Suppressor macrophage treated with lipopolysaccharide for 4 hours (primary cell): ENCODE results near the gene MUC12.
"Not testable (repeated sequence)": the region's sequence is repeated elsewhere in the genome, so short reads cannot be mapped to it uniquely, and the experiment has no call there.

Source experiments
- DNase-seq: peaks from one replicate; pipeline ENCODE4 v3.0.0-alpha.2; 2020

Gene MUC12

DNA sequence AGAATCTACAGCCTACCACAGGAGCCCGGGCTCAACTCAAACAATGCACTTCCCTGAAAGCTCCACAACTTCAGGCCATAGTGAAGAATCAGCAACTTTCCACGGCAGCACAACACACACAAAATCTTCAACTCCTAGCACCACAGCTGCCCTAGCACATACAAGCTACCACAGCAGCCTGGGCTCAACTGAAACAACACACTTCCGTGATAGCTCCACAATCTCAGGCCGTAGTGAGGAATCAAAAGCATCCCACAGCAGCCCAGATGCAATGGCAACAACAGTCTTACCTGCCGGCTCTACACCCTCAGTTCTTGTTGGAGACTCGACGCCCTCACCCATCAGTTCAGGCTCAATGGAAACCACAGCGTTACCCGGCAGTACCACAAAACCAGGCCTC, 22.3 kb downstream of the MUC12 start:
- no peak for DNase-seq

DNA sequence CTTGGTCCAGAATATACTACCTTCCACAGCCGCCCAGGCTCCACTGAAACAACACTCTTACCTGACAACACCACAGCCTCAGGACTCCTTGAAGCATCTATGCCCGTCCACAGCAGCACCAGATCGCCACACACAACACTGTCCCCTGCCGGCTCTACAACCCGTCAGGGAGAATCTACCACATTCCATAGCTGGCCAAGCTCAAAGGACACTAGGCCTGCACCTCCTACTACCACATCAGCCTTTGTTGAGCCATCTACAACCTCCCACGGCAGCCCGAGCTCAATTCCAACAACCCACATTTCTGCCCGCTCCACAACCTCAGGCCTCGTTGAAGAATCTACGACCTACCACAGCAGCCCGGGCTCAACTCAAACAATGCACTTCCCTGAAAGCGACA, 22.9 kb downstream of the MUC12 start:
- DNase-seq = not testable (repeated sequence)

GRCh38 chr7:100994671-100995070, 25.3 kb downstream of the MUC12 start:
- not testable (repeated sequence) for DNase-seq

DNA sequence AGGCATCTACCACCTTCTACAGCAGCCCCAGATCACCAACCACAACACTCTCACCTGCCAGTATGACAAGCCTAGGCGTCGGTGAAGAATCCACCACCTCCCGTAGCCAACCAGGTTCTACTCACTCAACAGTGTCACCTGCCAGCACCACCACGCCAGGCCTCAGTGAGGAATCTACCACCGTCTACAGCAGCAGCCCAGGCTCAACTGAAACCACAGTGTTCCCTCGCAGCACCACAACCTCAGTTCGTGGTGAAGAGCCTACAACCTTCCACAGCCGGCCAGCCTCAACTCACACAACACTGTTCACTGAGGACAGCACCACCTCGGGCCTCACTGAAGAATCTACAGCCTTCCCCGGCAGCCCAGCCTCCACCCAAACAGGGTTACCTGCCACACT, 29.2 kb downstream of the MUC12 start:
- DNase-seq = not testable (repeated sequence)

DNA sequence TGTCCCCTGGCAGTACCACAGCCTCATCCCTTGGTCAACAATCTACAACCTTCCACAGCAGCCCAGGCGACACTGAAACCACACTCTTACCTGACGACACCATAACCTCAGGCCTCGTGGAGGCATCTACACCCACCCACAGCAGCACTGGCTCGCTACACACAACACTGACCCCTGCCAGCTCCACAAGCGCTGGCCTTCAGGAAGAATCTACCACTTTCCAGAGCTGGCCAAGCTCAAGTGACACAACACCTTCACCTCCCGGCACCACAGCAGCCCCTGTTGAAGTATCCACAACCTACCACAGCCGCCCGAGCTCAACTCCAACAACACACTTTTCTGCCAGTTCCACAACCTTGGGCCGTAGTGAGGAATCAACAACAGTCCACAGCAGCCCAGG, 30.0 kb downstream of the MUC12 start:
- DNase-seq = not testable (repeated sequence)

DNA sequence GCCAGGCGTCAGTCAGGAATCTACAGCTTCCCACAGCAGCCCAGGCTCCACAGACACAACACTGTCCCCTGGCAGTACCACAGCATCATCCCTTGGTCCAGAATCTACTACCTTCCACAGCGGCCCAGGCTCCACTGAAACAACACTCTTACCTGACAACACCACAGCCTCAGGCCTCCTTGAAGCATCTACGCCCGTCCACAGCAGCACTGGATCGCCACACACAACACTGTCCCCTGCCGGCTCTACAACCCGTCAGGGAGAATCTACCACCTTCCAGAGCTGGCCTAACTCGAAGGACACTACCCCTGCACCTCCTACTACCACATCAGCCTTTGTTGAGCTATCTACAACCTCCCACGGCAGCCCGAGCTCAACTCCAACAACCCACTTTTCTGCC, 30.7 kb downstream of the MUC12 start:
- DNase-seq = not testable (repeated sequence)

- not testable (repeated sequence) for DNase-seq
Observed at GRCh38 chr7:101002333-101002732, 33.0 kb downstream of the MUC12 start.

GRCh38 chr7:101007361-101007760, 38.0 kb downstream of the MUC12 start:
- DNase-seq = not testable (repeated sequence)

DNA sequence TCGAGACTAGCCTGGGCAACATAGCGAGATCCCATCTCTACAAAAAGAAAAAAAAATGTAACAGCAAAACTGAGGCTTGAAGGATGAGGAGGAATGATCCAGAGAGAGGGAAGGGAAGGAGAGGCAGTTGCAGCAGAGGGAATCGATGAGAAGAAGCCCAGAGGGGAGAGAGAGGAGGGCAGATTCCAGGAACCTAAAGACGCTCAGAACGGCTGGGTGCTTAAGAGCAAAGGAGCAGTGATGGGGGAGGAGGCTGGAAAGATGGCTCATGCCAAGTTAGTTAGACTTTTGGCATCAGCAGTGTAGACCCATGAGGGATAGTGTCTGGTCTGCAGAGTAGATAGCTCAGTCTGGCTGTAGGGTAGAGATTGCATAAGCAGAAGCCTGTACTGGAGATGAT, 40.3 kb downstream of the MUC12 start:
- no peak for DNase-seq

DNA sequence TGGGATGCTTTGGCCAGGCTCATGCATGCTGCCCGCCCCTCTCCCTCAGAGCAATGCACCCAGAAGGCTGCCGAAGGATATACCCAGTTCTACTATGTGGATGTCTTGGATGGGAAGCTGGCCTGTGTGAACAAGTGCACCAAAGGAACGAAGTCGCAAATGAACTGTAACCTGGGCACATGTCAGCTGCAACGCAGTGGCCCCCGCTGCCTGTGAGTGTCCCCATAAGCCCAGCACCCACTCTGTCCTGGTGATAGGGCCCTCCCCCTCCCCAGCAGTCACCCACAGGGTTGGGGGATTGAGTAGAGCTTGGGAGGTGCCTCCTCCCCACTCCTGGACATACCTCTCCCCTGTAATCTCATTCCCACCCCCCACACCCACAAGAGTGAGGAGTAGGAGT, 43.6 kb downstream of the MUC12 start:
- no peak for DNase-seq

GRCh38 chr7:101015626-101016025, 46.3 kb downstream of the MUC12 start:
- DNase-seq = no peak

- peak; percentile 86 for DNase-seq
Observed at GRCh38 chr7:101017064-101017777, 47.9 kb downstream of the MUC12 start.

GRCh38 chr7:101018271-101019167, 49.2 kb downstream of the MUC12 start:
- peak; percentile 65 for DNase-seq

GRCh38 chr7:101020444-101020843, 51.1 kb downstream of the MUC12 start:
- no peak for DNase-seq

GRCh38 chr7:101021703-101022102, 52.3 kb downstream of the MUC12 start:
- DNase-seq = no peak

DNA sequence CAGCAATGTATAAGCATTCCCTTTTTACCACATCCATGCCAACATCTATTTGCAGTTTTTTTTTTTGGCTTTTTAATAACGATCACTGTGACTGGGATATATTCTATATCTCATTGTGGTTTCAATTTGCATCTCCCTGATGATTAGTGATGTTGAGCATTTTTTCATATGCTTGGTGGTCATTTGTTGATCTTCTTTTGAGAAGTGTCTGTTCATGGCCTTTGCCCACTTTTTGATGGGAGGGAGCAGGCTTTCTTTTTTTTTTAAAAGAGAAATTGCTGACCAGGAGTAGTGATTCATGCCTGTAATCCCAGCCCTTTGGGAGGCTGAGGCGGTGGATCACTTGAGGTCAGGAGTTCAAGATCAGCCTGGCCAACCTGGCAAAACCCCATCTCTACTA, 54.5 kb downstream of the MUC12 start:
- DNase-seq = no peak

DNA sequence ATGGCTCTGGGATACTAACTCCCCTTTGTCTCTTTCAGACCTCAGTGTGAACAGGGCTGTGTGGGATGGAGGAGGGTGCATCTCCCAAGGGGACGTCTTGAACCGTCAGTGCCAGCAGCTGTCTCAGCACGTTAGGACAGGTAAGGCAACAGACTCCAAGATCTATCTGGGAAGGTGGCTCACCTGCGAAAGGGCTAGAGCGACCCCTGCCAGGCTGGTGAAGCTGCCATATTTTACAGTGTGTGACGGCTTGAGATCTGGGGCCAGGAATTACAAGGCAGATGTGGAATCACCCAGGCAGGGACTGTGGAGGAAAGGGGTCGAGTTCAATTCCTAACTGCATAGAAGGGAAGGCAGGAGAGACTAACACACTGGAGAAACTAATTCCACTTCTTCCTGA, 61.7 kb downstream of the MUC12 start:
- no peak for DNase-seq

DNA sequence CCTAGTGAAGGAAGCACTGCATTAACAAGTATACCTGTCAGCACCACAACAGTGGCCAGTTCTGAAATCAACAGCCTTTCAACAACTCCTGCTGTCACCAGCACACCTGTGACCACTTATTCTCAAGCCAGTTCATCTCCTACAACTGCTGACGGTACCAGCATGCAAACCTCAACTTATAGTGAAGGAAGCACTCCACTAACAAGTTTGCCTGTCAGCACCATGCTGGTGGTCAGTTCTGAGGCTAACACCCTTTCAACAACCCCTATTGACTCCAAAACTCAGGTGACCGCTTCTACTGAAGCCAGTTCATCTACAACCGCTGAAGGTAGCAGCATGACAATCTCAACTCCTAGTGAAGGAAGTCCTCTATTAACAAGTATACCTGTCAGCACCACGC, 66.6 kb downstream of the MUC12 start:
- no peak for DNase-seq

DNA sequence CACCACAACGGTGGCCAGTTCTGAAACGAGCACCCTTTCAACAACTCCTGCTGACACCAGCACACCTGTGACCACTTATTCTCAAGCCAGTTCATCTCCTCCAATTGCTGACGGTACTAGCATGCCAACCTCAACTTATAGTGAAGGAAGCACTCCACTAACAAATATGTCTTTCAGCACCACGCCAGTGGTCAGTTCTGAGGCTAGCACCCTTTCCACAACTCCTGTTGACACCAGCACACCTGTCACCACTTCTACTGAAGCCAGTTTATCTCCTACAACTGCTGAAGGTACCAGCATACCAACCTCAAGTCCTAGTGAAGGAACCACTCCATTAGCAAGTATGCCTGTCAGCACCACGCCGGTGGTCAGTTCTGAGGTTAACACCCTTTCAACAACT, 71.9 kb downstream of the MUC12 start:
- DNase-seq = not testable (repeated sequence)

- peak; percentile 56 for DNase-seq
Observed at GRCh38 chr7:101058355-101058754, 89.0 kb downstream of the MUC12 start.

- DNase-seq = no peak
Observed at GRCh38 chr7:101059620-101059942, 90.2 kb downstream of the MUC12 start.

DNA sequence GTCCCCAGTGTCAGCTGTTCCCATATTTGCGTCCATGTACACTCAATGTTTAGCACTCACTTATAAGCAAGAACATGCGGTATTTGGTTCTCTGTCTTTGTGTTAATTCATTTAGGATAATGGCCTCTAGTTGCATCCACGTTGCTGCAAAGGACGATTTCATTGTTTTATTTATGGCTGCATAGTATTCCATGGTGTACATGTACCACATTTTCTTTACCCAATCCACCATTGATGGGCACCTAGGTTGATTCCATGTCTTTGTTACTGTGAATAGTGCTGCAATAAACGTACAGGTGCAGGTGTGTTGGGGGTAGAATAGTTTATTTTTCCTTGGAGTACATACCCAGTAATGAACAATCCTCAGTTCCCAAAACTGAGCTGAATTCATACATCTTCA, 91.6 kb downstream of the MUC12 start:
- DNase-seq = no peak

GRCh38 chr7:101064176-101064550, 94.8 kb downstream of the MUC12 start:
- not testable (repeated sequence) for DNase-seq

GRCh38 chr7:101065162-101065561, 95.8 kb downstream of the MUC12 start:
- not testable (repeated sequence) for DNase-seq
